ENCODE results near the gene ADAMTSL1. TPM values are rescaled to one million over a fixed set of nuclear protein-coding genes. Genes with fewer than 3 reads are reported as not detected.

Gene ADAMTSL1
- total RNA-seq, 1 experiment from 2014 or later, result not detected

GRCh38 chr9:18474783-18475182 lies 830 bp downstream of the ADAMTSL1 start:
- H3K36me3 Mint-ChIP-seq (ENCODE audit: insufficient read depth, unreplicated experiment), result peaks cover 5% of the 10 kb centered on the region
- CTCF ChIA-PET, result no interaction called here
- no peak for TF ChIP-seq CTCF (IDR thresholded peaks at IDR 0.05; ENCODE audit: unreplicated experiment)
- DNase-seq, result no peak
- no peak overlapping the region for H3K27ac Mint-ChIP-seq (ENCODE audit: unreplicated experiment)
- intact Hi-C loops (cut with micrococcal nuclease; ENCODE audit: unreplicated experiment), result no loop called here
- peaks cover 11% of the 10 kb centered on the region for H3K27me3 Mint-ChIP-seq (ENCODE audit: unreplicated experiment)
- BruUV-seq (replicated peaks), result no TSS peak
- no peak overlapping the region for H3K4me3 Mint-ChIP-seq (ENCODE audit: low read depth, unreplicated experiment)
- peaks cover under 1% of the 10 kb centered on the region for H3K9me3 Mint-ChIP-seq (ENCODE audit: low read depth, unreplicated experiment)
- no peaks in the 10 kb centered on the region for H3K4me1 Mint-ChIP-seq (ENCODE audit: low read depth, unreplicated experiment)

GRCh38 chr9:18477121-18477660 lies 3.2 kb downstream of the ADAMTSL1 start:
- Mint-ChIP-seq H3K36me3 (ENCODE audit: insufficient read depth, unreplicated experiment) (peaks cover 5% of the 10 kb centered on the region), H3K4me1 (ENCODE audit: low read depth, unreplicated experiment) (no peaks in the 10 kb centered on the region), H3K9me3 (ENCODE audit: low read depth, unreplicated experiment) (no peaks in the 10 kb centered on the region), H3K27me3 (ENCODE audit: unreplicated experiment) (peaks cover 11% of the 10 kb centered on the region), H3K27ac (ENCODE audit: unreplicated experiment) (no peak overlapping the region), H3K4me3 (ENCODE audit: low read depth, unreplicated experiment) (no peak overlapping the region)
- TF ChIP-seq CTCF (IDR thresholded peaks at IDR 0.05; ENCODE audit: unreplicated experiment), result no peak
- CTCF ChIA-PET, result no interaction called here
- no peak for DNase-seq
- no TSS peak for BruUV-seq (replicated peaks)
- intact Hi-C loops (cut with micrococcal nuclease; ENCODE audit: unreplicated experiment), result no loop called here

GRCh38 chr9:18477719-18478118 lies 3.8 kb downstream of the ADAMTSL1 start:
- peaks cover 11% of the 10 kb centered on the region for H3K27me3 Mint-ChIP-seq (ENCODE audit: unreplicated experiment)
- CTCF ChIA-PET, result no interaction called here
- H3K9me3 Mint-ChIP-seq (ENCODE audit: low read depth, unreplicated experiment), result no peaks in the 10 kb centered on the region
- H3K4me3 Mint-ChIP-seq (ENCODE audit: low read depth, unreplicated experiment), result no peak overlapping the region
- H3K36me3 Mint-ChIP-seq (ENCODE audit: insufficient read depth, unreplicated experiment), result peaks cover 5% of the 10 kb centered on the region
- intact Hi-C loops (cut with micrococcal nuclease; ENCODE audit: unreplicated experiment), result no loop called here
- no peak overlapping the region for H3K27ac Mint-ChIP-seq (ENCODE audit: unreplicated experiment)
- no peaks in the 10 kb centered on the region for H3K4me1 Mint-ChIP-seq (ENCODE audit: low read depth, unreplicated experiment)
- no TSS peak for BruUV-seq (replicated peaks)
- TF ChIP-seq CTCF (IDR thresholded peaks at IDR 0.05; ENCODE audit: unreplicated experiment), result no peak
- DNase-seq, result no peak

- TF ChIP-seq CTCF (IDR thresholded peaks at IDR 0.05; ENCODE audit: unreplicated experiment), result no peak
- no TSS peak for BruUV-seq (replicated peaks)
- intact Hi-C loops (cut with micrococcal nuclease; ENCODE audit: unreplicated experiment), result no loop called here
- no peak for DNase-seq
- CTCF ChIA-PET, result no interaction called here
- Mint-ChIP-seq H3K4me3 (ENCODE audit: low read depth, unreplicated experiment) (no peak overlapping the region), H3K27ac (ENCODE audit: unreplicated experiment) (no peak overlapping the region), H3K36me3 (ENCODE audit: insufficient read depth, unreplicated experiment) (peaks cover 3% of the 10 kb centered on the region), H3K4me1 (ENCODE audit: low read depth, unreplicated experiment) (no peaks in the 10 kb centered on the region), H3K27me3 (ENCODE audit: unreplicated experiment) (peaks cover 7% of the 10 kb centered on the region), H3K9me3 (ENCODE audit: low read depth, unreplicated experiment) (no peaks in the 10 kb centered on the region)
These were observed 4.8 kb downstream of the ADAMTSL1 start for GRCh38 chr9:18478501-18479361.
